Left renal cortex interstitium (tissue), 4 donors: Measurements from ENCODE around the gene OR4K1. TPM values are rescaled to one million over a fixed set of nuclear protein-coding genes. Genes with fewer than 3 reads are reported as not detected.
"Not testable (repeated sequence)": the region's sequence is repeated elsewhere in the genome, so short reads cannot be mapped to it uniquely, and the experiment has no call there.

Experiments used
- DNase-seq, 4 donors: peaks; one replicate each; pipeline ENCODE4 v3.0.0-alpha.2; 2013; ENCODE audit warnings: low read depth in 4 of 4, low spot score in 2 of 4, missing footprints in 1 of 4
- polyA plus RNA-seq, 4 donors: library from polyadenylated mRNA; unstranded; fragments of 120-200 nt; gene quantifications; one replicate each; pipeline ENCODE4 v1.2.1, GENCODE V29; 2013; ENCODE audit not compliant: insufficient read length in 4 of 4

OR4K1 gene
- polyA plus RNA-seq = not detected

DNA sequence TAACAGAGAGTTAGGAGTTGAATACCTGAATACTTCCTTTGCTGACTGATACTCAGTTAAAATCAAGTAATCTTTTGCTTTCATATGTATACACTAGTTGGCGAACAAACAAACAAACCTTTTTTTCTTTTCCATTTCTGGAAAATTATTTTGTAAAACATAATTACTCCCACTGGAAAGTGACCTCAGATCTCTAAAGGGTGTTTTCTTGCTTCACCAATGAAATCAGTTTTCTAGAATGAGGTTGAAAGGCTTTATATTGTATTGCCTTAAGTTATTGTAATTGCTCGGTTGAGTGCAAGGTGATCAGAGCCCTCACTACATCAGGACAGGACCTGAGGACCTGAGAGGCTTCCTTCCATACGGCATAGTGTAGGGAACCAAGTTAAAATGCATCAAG, at the start of gene OR4K1:
Gene OR4K1, plus strand, starts transcription at position 301 of the 400 bp plus-strand sequence. CDS start 4,750 bp downstream, outside the sequence.
- no peak for DNase-seq

DNA sequence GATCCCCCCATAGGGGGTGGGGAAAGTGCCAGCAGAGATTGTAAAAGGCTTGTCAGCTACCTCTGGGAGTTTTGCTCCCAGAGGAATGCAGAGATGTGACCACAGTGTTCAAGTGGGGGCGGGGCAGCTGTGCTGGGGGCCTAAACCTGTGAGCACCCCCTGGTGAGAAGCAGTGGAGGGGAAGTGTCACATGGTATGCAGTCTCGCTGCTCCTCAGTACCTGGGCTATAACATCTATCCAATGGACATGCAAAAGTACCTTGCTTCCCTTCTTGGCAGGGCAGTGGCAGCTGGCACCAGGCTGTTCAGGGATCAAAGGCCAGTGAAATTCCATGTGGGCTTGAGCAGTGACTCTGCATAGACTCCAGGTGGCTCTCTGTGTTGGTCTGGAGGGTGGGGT, 35.4 kb upstream of the OR4K1 start:
- no peak for DNase-seq

DNA sequence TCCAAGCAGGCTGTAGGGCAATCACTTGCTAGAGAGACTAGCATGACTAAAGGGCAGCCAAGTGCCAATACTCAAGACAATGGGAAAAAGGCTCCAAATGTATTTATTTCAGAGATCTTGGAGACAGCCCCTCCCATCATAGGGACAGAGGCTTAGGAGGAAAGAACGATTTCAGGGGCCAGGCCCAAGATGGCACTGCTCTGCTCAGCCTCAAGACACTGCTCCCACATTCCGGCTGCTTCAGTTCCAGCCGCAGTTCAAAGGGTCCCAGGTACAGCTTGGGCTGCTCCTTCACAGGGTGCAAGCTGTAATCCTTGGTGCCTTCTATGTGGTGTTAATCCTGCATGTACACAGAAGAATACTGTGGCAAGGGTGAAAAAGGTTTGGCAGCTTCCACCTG, 29.7 kb upstream of the OR4K1 start:
- no peak for DNase-seq

DNA sequence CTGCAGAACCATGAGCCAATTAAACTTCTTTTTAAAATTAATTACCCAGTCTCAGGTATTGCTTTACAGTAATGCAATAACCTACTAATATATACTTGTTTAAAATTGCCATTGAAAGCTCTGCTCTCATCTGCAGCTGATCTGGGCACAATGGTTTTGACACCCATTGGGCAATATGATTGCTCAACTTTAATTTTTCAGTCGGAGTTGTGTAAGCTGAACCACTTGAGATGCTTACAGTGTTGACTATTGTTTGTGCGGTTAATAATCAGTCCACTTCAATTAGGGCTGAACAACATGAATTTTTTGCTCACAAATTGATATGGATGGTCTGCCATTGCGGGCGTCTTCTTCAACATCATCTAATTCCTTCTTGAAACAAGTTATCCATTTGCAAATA, 28.3 kb upstream of the OR4K1 start:
- DNase-seq = no peak

- DNase-seq = no peak
Measured at GRCh38 chr14:19906665-19907064, 24.1 kb upstream of the OR4K1 start.

GRCh38 chr14:19911114-19911513, 19.6 kb upstream of the OR4K1 start:
- DNase-seq = no peak

DNA sequence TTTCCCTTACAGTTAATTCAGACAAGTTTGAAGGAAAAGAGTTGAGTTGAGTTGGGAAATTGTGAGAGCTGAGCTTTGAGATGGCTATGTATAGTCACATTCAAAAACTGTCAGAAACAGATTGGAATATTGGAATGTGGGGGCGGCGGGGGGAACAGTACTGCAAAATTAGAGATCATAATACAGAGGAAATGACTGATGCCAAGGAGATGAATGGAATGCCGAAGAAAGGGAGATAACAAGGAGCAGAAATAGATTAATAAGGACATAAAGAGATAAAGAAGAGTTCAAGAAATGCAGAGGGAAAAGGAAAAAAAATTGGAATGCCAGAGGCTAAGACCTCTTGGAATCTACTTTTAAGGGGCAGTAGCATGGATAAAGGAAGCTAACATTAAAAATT, 13.5 kb upstream of the OR4K1 start:
- DNase-seq = no peak

- no peak for DNase-seq
Measured at GRCh38 chr14:19917955-19918518, 12.7 kb upstream of the OR4K1 start.

DNA sequence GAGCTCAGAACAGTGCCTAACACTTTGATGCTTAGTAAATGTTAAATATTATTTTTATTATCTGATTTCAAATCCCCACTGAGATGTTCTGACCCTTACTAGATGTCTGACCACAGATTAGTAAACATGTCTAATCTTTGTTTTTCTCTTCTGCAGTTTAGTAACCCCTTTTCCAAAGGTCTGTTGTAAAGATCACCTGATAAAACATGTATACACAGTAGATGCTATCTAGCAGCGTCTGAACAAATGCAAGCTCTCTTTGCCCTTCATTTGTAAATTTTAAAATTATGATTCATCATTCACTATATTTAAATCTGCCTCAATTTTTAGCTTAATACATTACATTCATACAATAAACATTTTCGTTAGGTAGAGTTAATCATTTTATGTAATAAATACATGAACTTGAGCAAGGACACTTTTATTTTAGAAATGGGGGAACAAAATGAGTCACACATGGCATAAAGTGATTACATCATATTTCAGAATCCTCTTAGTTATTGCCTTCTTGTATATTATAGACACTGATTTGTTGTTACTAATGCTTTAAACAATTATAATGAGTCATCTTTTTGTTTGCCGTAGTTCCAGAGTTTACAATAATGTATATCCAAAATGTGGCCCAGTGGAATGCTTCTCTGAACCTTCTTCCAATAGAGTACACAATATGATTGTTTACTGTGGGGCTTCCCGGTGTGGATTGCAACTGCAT, 12.0 kb upstream of the OR4K1 start:
- no peak for DNase-seq

DNA sequence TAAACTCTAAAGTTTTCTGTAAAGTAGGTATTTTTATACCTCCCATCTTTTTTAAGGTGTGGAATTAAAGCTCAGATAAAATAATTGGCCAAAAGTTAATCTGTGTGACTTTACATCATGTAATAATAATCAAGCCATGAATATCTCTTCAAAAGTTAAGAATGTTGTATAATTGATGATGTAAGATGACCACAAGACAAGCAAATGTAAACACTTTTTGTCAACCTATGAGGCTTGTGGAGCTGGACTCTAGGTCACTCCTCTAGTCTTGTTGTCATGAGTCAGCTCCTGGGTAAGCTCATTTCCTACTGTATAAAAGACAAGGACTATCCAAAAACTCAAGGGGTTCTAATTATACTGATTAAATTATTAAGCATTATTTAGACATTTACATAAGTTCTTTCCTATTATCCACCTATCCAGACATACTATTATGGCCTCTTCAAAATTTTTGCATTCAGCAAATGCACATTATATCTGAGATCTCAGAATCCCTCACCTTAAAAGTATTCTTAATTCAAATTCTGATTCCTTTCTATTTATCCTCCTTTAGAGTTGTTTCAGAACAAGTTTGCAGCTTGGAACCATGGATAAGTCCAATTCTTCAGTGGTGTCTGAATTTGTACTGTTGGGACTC, 10.6 kb upstream of the OR4K1 start, which contains the start of gene OR4K5:
Gene OR4K5, plus strand, starts transcription at position 587 of the 637 bp plus-strand sequence. Its CDS starts 0 bp downstream, at position 587.
- DNase-seq = no peak

GRCh38 chr14:19941668-19942067, 11.0 kb downstream of the OR4K1 start:
- no peak for DNase-seq

GRCh38 chr14:19947413-19948090, 16.8 kb downstream of the OR4K1 start:
- DNase-seq = no peak

DNA sequence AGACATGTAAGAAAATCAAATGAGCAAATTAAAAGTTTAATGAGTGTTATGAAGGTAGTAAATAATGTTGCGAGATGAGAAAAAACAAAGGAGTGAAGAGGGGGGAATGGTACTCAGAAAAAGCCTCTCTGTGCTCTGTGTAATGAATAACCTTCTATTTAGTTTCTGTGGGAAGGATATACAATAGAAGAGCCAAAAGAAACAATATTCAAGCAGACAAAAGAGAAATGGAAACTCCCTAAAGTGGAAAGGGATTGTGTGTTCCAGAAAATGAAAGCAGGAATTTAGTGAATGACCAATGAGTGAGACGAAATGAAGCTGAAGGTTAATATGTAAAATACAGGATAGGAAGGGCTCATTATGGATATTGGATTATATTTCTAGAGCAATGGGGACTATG, 18.5 kb downstream of the OR4K1 start:
- DNase-seq = no peak

DNA sequence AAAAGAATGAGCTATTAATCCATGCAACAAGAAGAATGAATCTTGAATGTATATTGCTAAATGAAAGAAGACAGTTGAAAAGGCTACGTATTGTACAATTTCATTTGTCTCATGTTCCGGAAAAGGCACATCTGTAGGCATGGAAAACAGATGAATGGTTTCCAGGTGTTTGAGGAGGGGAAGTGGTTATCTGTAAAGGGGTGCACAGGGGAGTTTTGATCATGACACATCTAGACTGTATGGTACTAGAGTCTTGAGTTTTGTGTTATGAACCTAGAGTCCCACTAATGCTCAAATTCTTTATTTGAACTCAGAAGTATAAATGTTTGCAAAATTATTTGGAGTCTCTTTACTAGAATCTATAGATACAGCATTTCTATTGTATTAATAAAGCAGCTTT, 39.0 kb downstream of the OR4K1 start:
- DNase-seq = not testable (repeated sequence)

- DNase-seq = no peak
Measured at GRCh38 chr14:19974844-19975243, 44.1 kb downstream of the OR4K1 start.

DNA sequence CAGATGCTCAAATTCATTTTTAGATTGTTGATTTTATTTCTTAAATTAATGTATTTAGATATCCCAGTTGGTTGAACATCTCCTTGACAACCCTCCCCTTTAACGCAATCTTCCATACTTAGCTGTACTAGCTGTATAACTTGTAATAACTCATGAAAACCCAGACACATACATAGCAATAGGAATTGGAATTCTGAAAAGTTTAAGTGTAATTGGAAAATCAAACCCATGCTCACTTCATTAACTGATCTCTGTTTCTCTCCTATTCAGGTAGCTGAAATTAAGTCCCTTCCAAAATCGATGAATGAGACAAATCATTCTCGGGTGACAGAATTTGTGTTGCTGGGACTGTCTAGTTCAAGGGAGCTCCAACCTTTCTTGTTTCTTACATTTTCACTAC, 44.6 kb downstream of the OR4K1 start, which contains the start of gene OR4K15:
Gene OR4K15, plus strand, starts transcription at position 301 of the 400 bp plus-strand sequence. Its CDS starts 0 bp downstream, at position 301.
- DNase-seq = no peak

Other genes starting within 250 kb of the OR4K1 start
- not detected for gene OR11H2, start 217.0 kb upstream of the OR4K1 start, polyA plus RNA-seq
- not detected for gene OR4Q3, start 187.3 kb upstream of the OR4K1 start, polyA plus RNA-seq
- not detected for gene OR4M1, start 157.4 kb upstream of the OR4K1 start, polyA plus RNA-seq
- gene OR4N2, start 127.1 kb upstream of the OR4K1 start, polyA plus RNA-seq = not detected
- not detected for gene OR4K2, start 55.8 kb upstream of the OR4K1 start, polyA plus RNA-seq
- not detected for gene OR4K5, start 10.3 kb upstream of the OR4K1 start, polyA plus RNA-seq
- gene OR4K15, start 44.7 kb downstream of the OR4K1 start, polyA plus RNA-seq = not detected
- not detected for gene OR4Q2, start 71.2 kb downstream of the OR4K1 start, polyA plus RNA-seq
- gene OR4K14, start 88.4 kb downstream of the OR4K1 start, polyA plus RNA-seq = not detected
- gene OR4K13, start 105.1 kb downstream of the OR4K1 start, polyA plus RNA-seq = not detected
- gene OR4L1, start 129.1 kb downstream of the OR4K1 start, polyA plus RNA-seq = not detected
- gene OR4K17, start 179.8 kb downstream of the OR4K1 start, polyA plus RNA-seq = under 1 TPM in 3 of 4 donors, not detected in 1; 0.03 to 0.05 (median 0.05) TPM
- not detected for gene OR4N5, start 207.9 kb downstream of the OR4K1 start, polyA plus RNA-seq